ENCODE measurements around the gene FANCC. TPM values are rescaled to one million over a fixed set of nuclear protein-coding genes. Genes with fewer than 3 reads are reported as not detected.
"Not testable (repeated sequence)": the region's sequence is repeated elsewhere in the genome, so short reads cannot be mapped to it uniquely, and the experiment has no call there.

Gene FANCC
- total and polyA plus RNA-seq, 2 donors (not counting 1 experiment from before 2014, with no cell fraction given) = 8.9 to 9.0 TPM

- Histone ChIP-seq H3K27ac (ENCODE audit: insufficient read depth, low read length) (no peak overlapping the region), H3K36me3 (ENCODE audit: control insufficient read depth, insufficient read depth, low read length) (no peaks in the 10 kb centered on the region), H3K9me3 (ENCODE audit: control insufficient read depth, insufficient read depth, low read depth, low read length) (no peaks in the 10 kb centered on the region), H3K4me1 (ENCODE audit: control insufficient read depth, extremely low read depth, insufficient read depth, low read length) (peaks cover 5% of the 10 kb centered on the region), H3K9ac (ENCODE audit: insufficient read depth, low read length) (no peak overlapping the region), H3K79me2 (ENCODE audit: control insufficient read depth, insufficient read depth, low read length) (no peaks in the 10 kb centered on the region), H4K20me1 (ENCODE audit: control insufficient read depth, extremely low read depth, insufficient read depth, low read length) (no peaks in the 10 kb centered on the region), H2AFZ (ENCODE audit: low read length) (no peak overlapping the region), H3K27me3 (ENCODE audit: control insufficient read depth, insufficient read depth, low read length) (no peaks in the 10 kb centered on the region), H3K4me3 (replicated peaks in 1 of 4; ENCODE audit: control extremely low read depth in 1 of 4, insufficient read depth in 1 of 4, low read depth in 3 of 4, low read length in 4 of 4) (no peak overlapping the region), H3K4me2 (ENCODE audit: extremely low read depth, insufficient read depth, low read length) (no peak overlapping the region)
- TF ChIP-seq, protein P1, sequence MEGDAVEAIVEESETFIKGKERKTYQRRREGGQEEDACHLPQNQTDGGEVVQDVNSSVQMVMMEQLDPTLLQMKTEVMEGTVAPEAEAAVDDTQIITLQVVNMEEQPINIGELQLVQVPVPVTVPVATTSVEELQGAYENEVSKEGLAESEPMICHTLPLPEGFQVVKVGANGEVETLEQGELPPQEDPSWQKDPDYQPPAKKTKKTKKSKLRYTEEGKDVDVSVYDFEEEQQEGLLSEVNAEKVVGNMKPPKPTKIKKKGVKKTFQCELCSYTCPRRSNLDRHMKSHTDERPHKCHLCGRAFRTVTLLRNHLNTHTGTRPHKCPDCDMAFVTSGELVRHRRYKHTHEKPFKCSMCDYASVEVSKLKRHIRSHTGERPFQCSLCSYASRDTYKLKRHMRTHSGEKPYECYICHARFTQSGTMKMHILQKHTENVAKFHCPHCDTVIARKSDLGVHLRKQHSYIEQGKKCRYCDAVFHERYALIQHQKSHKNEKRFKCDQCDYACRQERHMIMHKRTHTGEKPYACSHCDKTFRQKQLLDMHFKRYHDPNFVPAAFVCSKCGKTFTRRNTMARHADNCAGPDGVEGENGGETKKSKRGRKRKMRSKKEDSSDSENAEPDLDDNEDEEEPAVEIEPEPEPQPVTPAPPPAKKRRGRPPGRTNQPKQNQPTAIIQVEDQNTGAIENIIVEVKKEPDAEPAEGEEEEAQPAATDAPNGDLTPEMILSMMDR (conservative IDR thresholded peaks at IDR 0.05 in 1 of 2, IDR thresholded peaks at IDR 0.05 in 1 of 2; ENCODE audit: low read depth in 1 of 2, low read length in 2 of 2) = no peak
- TF ChIP-seq EZH2 (IDR thresholded peaks at IDR 0.05; ENCODE audit: low read length, missing control alignments) = no peak
- no peak for DNase-seq (ENCODE audit: low read depth in 2 of 2)
These were observed 36.8 kb downstream of the FANCC start for GRCh38 chr9:95280745-95281144.

DNA sequence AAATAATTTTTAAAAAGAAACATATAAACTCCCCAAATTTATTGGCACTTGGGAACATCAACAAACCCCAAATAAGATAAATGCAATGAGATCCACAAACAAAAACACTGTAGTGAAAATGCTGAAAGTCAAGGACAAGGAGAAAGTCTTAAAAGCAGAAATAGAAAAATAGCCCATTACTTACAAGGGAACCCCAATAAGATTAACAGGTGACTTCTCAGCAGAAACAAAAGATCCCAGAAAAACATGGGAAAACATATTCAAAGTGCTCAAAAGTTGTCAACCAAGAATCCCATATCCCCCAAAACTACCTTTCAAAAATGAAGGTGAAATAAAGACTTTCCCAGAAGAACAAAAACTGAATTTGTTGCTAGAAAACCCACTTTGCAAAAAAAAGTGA is 40.0 kb downstream of the FANCC start:
- no peak overlapping the region for H3K4me3 ChIP-seq (replicated peaks in 1 of 4; ENCODE audit: control extremely low read depth in 1 of 4, insufficient read depth in 1 of 4, low read depth in 3 of 4, low read length in 4 of 4)
- no peaks in the 10 kb centered on the region for H3K36me3 ChIP-seq (ENCODE audit: control insufficient read depth, insufficient read depth, low read length)
- no peak overlapping the region for H3K4me2 ChIP-seq (ENCODE audit: extremely low read depth, insufficient read depth, low read length)
- no peak overlapping the region for H3K9ac ChIP-seq (ENCODE audit: insufficient read depth, low read length)
- no peaks in the 10 kb centered on the region for H3K27me3 ChIP-seq (ENCODE audit: control insufficient read depth, insufficient read depth, low read length)
- no peaks in the 10 kb centered on the region for H4K20me1 ChIP-seq (ENCODE audit: control insufficient read depth, extremely low read depth, insufficient read depth, low read length)
- no peak for DNase-seq (ENCODE audit: low read depth in 2 of 2)
- TF ChIP-seq EZH2 (IDR thresholded peaks at IDR 0.05; ENCODE audit: low read length, missing control alignments) = no peak
- TF ChIP-seq, protein P1 (conservative IDR thresholded peaks at IDR 0.05 in 1 of 2, IDR thresholded peaks at IDR 0.05 in 1 of 2; ENCODE audit: low read depth in 1 of 2, low read length in 2 of 2) = no peak
- H3K79me2 ChIP-seq (ENCODE audit: control insufficient read depth, insufficient read depth, low read length) = no peaks in the 10 kb centered on the region
- H3K4me1 ChIP-seq (ENCODE audit: control insufficient read depth, extremely low read depth, insufficient read depth, low read length) = no peaks in the 10 kb centered on the region
- H3K27ac ChIP-seq (ENCODE audit: insufficient read depth, low read length) = no peak overlapping the region
- no peaks in the 10 kb centered on the region for H3K9me3 ChIP-seq (ENCODE audit: control insufficient read depth, insufficient read depth, low read depth, low read length)
- H2AFZ ChIP-seq (ENCODE audit: low read length) = no peak overlapping the region

GRCh38 chr9:95276395-95276954 is 41.0 kb downstream of the FANCC start:
- TF ChIP-seq EZH2 (IDR thresholded peaks at IDR 0.05; ENCODE audit: low read length, missing control alignments) = no peak
- TF ChIP-seq, protein P1 (conservative IDR thresholded peaks at IDR 0.05 in 1 of 2, IDR thresholded peaks at IDR 0.05 in 1 of 2; ENCODE audit: low read depth in 1 of 2, low read length in 2 of 2) = no peak
- Histone ChIP-seq H3K79me2 (ENCODE audit: control insufficient read depth, insufficient read depth, low read length) (no peaks in the 10 kb centered on the region), H3K4me1 (ENCODE audit: control insufficient read depth, extremely low read depth, insufficient read depth, low read length) (no peaks in the 10 kb centered on the region), H3K4me3 (replicated peaks in 1 of 4; ENCODE audit: control extremely low read depth in 1 of 4, insufficient read depth in 1 of 4, low read depth in 3 of 4, low read length in 4 of 4) (no peak overlapping the region), H3K27ac (ENCODE audit: insufficient read depth, low read length) (no peak overlapping the region), H4K20me1 (ENCODE audit: control insufficient read depth, extremely low read depth, insufficient read depth, low read length) (no peaks in the 10 kb centered on the region), H3K36me3 (ENCODE audit: control insufficient read depth, insufficient read depth, low read length) (no peaks in the 10 kb centered on the region), H3K9me3 (ENCODE audit: control insufficient read depth, insufficient read depth, low read depth, low read length) (no peaks in the 10 kb centered on the region), H3K27me3 (ENCODE audit: control insufficient read depth, insufficient read depth, low read length) (no peaks in the 10 kb centered on the region), H3K4me2 (ENCODE audit: extremely low read depth, insufficient read depth, low read length) (no peak overlapping the region), H2AFZ (ENCODE audit: low read length) (no peak overlapping the region), H3K9ac (ENCODE audit: insufficient read depth, low read length) (no peak overlapping the region)
- no peak for DNase-seq (ENCODE audit: low read depth in 2 of 2)

- H3K4me2 ChIP-seq (ENCODE audit: extremely low read depth, insufficient read depth, low read length); H3K79me2 ChIP-seq (ENCODE audit: control insufficient read depth, insufficient read depth, low read length); DNase-seq (ENCODE audit: low read depth in 2 of 2); H4K20me1 ChIP-seq (ENCODE audit: control insufficient read depth, extremely low read depth, insufficient read depth, low read length); H3K4me3 ChIP-seq (replicated peaks in 1 of 4; ENCODE audit: control extremely low read depth in 1 of 4, insufficient read depth in 1 of 4, low read depth in 3 of 4, low read length in 4 of 4); H3K27me3 ChIP-seq (ENCODE audit: control insufficient read depth, insufficient read depth, low read length); H2AFZ ChIP-seq (ENCODE audit: low read length); H3K27ac ChIP-seq (ENCODE audit: insufficient read depth, low read length); H3K36me3 ChIP-seq (ENCODE audit: control insufficient read depth, insufficient read depth, low read length); H3K4me1 ChIP-seq (ENCODE audit: control insufficient read depth, extremely low read depth, insufficient read depth, low read length); H3K9me3 ChIP-seq (ENCODE audit: control insufficient read depth, insufficient read depth, low read depth, low read length); H3K9ac ChIP-seq (ENCODE audit: insufficient read depth, low read length): not testable (repeated sequence)
These were observed 43.3 kb downstream of the FANCC start for GRCh38 chr9:95274160-95274559.
